Activated B cell treated with CpG ODN at 0.5 μM for 24 hours (primary cell): ENCODE results near the gene SH3PXD2A. TPM values are rescaled to one million over a fixed set of nuclear protein-coding genes. Genes with fewer than 3 reads are reported as not detected.

Experiments
- ATAC-seq: fragments of 200-7000 bp; cut with Tn5 transposase; one replicate; pipeline ENCODE4 v1.10.0; 2021; ENCODE audit warnings: low read depth, mild to moderate bottlenecking, moderate library complexity
- CTCF ChIA-PET: fragments of 350-600 bp; sonication (Branson Sonifier 250); formaldehyde crosslinking; loops from one replicate; lab custom pipeline; 2021; ENCODE audit warnings: antibody characterized with exemption; lab: Charles Lee
- POLR2A ChIA-PET: fragments of 350-600 bp; sonication (Branson Sonifier 250); formaldehyde crosslinking; loops from one replicate; lab custom pipeline; 2021; ENCODE audit warnings: antibody characterized with exemption; lab: Charles Lee
- DNase-seq: peaks from one replicate; pipeline ENCODE4 v3.0.0; 2022
- H3K27ac Mint-ChIP-seq: one replicate; pipeline ENCODE4 v1.8.0; 2020; ENCODE audit warnings: mixed read lengths
- H3K27me3 Mint-ChIP-seq: one replicate; pipeline ENCODE4 v1.8.0; 2021; ENCODE audit warnings: mixed read lengths
- H3K36me3 Mint-ChIP-seq: one replicate; pipeline ENCODE4 v1.8.0; 2021; ENCODE audit warnings: low read depth, mixed read lengths
- H3K4me1 Mint-ChIP-seq: one replicate; pipeline ENCODE4 v1.8.0; 2021; ENCODE audit warnings: mixed read lengths
- H3K4me3 Mint-ChIP-seq: one replicate; pipeline ENCODE4 v1.8.0; 2020; ENCODE audit warnings: mild to moderate bottlenecking, mixed read lengths
- H3K9me3 Mint-ChIP-seq: one replicate; pipeline ENCODE4 v1.8.0; 2020; ENCODE audit warnings: mixed read lengths
- CTCF ChIP-seq: fragments of 200-600 bp; IDR thresholded peaks from one replicate; pipeline ENCODE4 v1.8.0; 2022; ENCODE audit warnings: antibody characterized with exemption, mild to moderate bottlenecking
- intact Hi-C: fragments of 100-400 bp; cut with micrococcal nuclease; formaldehyde crosslinking; loops from one replicate; pipeline ENCODE4 v1.15.1; 2024
- total RNA-seq: library from RNA; stranded (reverse); gene quantifications from 2 replicates; pipeline ENCODE4 v1.2.3, GENCODE V29; 2022

SH3PXD2A gene
- total RNA-seq, 1 donor from 2014 or later, result 18.2 TPM

DNA sequence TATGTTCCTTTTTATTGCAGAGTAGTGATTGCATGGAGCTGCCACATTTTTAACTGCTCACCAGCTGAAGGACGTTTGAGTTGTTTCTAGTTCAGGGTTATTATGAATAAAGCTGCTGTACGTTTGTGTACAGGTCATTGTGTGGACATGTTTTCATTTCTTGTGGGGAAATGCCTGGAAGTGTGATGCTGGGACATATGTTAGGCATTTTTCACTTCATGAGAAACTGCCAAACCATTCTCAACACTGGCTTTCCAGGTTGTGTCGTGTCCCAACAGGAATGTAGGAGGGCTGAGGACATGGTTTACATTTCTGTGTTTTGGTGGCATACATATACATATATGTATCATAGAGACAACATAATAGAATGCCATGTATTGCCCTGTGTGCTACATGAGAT, 288.8 kb downstream of the SH3PXD2A start:
- no peak for ATAC-seq
- Mint-ChIP-seq H3K9me3 (no peaks in the 10 kb centered on the region), H3K36me3 (no peaks in the 10 kb centered on the region), H3K4me3 (no peak overlapping the region), H3K27me3 (peaks cover 6% of the 10 kb centered on the region), H3K27ac (no peak overlapping the region), H3K4me1 (peaks cover 2% of the 10 kb centered on the region)
- ChIA-PET CTCF (no interaction called here), POLR2A (no interaction called here)
- TF ChIP-seq CTCF, result no peak
- no peak for DNase-seq
- intact Hi-C loops, result no loop called here

DNA sequence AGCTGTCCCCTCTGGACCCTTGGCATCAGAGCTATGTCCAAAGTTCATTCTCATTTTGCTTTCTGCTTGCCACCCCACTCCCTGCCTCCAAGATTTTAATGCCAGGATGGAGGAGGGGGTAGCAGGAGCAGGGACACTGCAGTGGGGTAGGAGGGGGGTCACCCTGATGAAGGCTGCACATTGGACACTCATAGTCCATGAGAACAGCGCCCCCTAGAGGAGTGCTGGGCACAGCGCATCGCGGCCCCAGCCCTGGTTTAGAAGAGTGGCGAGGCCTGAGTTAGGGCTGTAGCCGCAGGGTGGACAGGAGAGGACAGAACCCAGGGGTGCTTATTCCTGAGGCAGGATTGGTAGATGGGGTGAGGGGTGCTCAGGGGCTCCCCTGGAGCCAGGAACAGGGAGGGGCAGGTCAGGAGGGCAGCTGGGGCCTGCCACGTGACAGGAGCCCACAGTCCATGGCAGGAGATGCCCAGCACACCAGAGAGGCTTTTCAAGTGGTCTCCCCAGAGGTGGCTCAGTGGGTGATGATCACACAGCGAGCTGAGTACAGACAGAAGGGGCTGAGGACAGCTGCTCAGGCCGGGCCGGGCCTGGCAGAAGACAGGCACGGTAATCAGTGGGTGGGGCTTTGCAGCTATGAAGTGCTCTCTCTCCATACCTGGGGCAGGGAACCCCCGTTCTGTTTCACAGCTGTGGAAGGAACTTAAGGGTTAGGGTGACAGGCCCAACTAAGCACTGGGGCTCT, 290.4 kb downstream of the SH3PXD2A start:
- peaks cover 2% of the 10 kb centered on the region for H3K4me1 Mint-ChIP-seq
- TF ChIP-seq CTCF, result no peak
- no peaks in the 10 kb centered on the region for H3K36me3 Mint-ChIP-seq
- intact Hi-C loops, result no loop called here
- H3K27ac Mint-ChIP-seq, result no peak overlapping the region
- ATAC-seq (no peak), DNase-seq (no peak)
- POLR2A ChIA-PET, result no interaction called here
- H3K4me3 Mint-ChIP-seq, result no peak overlapping the region
- H3K9me3 Mint-ChIP-seq, result no peaks in the 10 kb centered on the region
- H3K27me3 Mint-ChIP-seq, result peaks cover 5% of the 10 kb centered on the region
- CTCF ChIA-PET, result interaction anchor here (0.5 kb wide), 1 partner anchor 27 kb away, joined by 4 read pairs; no protein-coding TSS in a partner anchor

- ATAC-seq (peak; percentile 34), DNase-seq (no peak)
- intact Hi-C loops, result no loop called here
- H3K9me3 Mint-ChIP-seq, result no peaks in the 10 kb centered on the region
- H3K27ac Mint-ChIP-seq, result no peak overlapping the region
- no peak overlapping the region for H3K4me3 Mint-ChIP-seq
- TF ChIP-seq CTCF, result no peak
- ChIA-PET POLR2A (no interaction called here), CTCF (no interaction called here)
- peaks cover 9% of the 10 kb centered on the region for H3K27me3 Mint-ChIP-seq
- H3K36me3 Mint-ChIP-seq, result no peaks in the 10 kb centered on the region
- peaks cover 2% of the 10 kb centered on the region for H3K4me1 Mint-ChIP-seq
These were observed 291.3 kb downstream of the SH3PXD2A start for GRCh38 chr10:103564116-103564501.

- ATAC-seq, result no peak
- POLR2A ChIA-PET, result no interaction called here
These were observed 291.9 kb downstream of the SH3PXD2A start for GRCh38 chr10:103563231-103564115.

More at GRCh38 chr10:103563231-103564115, 291.9 kb downstream of the SH3PXD2A start:
- H3K36me3 Mint-ChIP-seq, result no peaks in the 10 kb centered on the region
- no peaks in the 10 kb centered on the region for H3K9me3 Mint-ChIP-seq
- no peak overlapping the region for H3K27ac Mint-ChIP-seq
- H3K27me3 Mint-ChIP-seq, result peaks cover 12% of the 10 kb centered on the region
- CTCF ChIA-PET, result no interaction called here
- intact Hi-C loops, result no loop called here
- TF ChIP-seq CTCF, result no peak
- H3K4me3 Mint-ChIP-seq, result no peak overlapping the region
- no peak for DNase-seq
- peaks cover 2% of the 10 kb centered on the region for H3K4me1 Mint-ChIP-seq
